ENCODE measurements around the gene GLP2R. TPM values are rescaled to one million over a fixed set of nuclear protein-coding genes. Genes with fewer than 3 reads are reported as not detected.

The GLP2R gene
- polyA plus RNA-seq, 4 donors, result 0.67 to 3.5 (median 3.2) TPM

GRCh38 chr17:9790889-9791876 lies 34.5 kb upstream of the GLP2R start, which contains the start of gene DHRS7C:
Gene DHRS7C, minus strand, starts transcription at chr17:9791592. Its CDS starts 308 bp downstream, at chr17:9791284.
- Histone ChIP-seq H3K9me3 (ENCODE audit: control insufficient read depth in 2 of 2, insufficient read depth in 1 of 2, low read depth in 1 of 2, low read length in 1 of 2) (no peaks in the 10 kb centered on the region), H3K27me3 (ENCODE audit: control insufficient read depth in 3 of 3, insufficient read depth in 3 of 3, low read length in 3 of 3) (no peaks in the 10 kb centered on the region), H3K36me3 (ENCODE audit: control insufficient read depth in 3 of 3, insufficient read depth in 2 of 3, low read depth in 1 of 3, low read length in 3 of 3) (no peaks in the 10 kb centered on the region), H3K27ac (ENCODE audit: low read depth in 1 of 3, low read length in 2 of 3) (no peak within 1 kb of the TSS), H3K4me3 (ENCODE audit: low read depth in 1 of 3, low read length in 3 of 3) (no peak within 1 kb of the TSS), H3K4me1 (ENCODE audit: control insufficient read depth in 3 of 3, insufficient read depth in 2 of 3, low read depth in 1 of 3, low read length in 2 of 3) (no peaks in the 10 kb centered on the region)
- DNase-seq (no peak), FAIRE-seq (no peak)
- 70 to 78% (median 75%) methylated on average over 15 of the region's 15 CpGs for WGBS, 3 donors

GRCh38 chr17:9792181-9792840 lies 33.4 kb upstream of the GLP2R start:
- H3K27me3 ChIP-seq (ENCODE audit: control insufficient read depth in 3 of 3, insufficient read depth in 3 of 3, low read length in 3 of 3), result no peaks in the 10 kb centered on the region
- no peaks in the 10 kb centered on the region for H3K36me3 ChIP-seq (ENCODE audit: control insufficient read depth in 3 of 3, insufficient read depth in 2 of 3, low read depth in 1 of 3, low read length in 3 of 3)
- no peak overlapping the region for H3K4me3 ChIP-seq (ENCODE audit: low read depth in 1 of 3, low read length in 3 of 3)
- FAIRE-seq, result no peak
- no peak overlapping the region for H3K27ac ChIP-seq (ENCODE audit: low read depth in 1 of 3, low read length in 2 of 3)
- H3K9me3 ChIP-seq (ENCODE audit: control insufficient read depth in 2 of 2, insufficient read depth in 1 of 2, low read depth in 1 of 2, low read length in 1 of 2), result no peaks in the 10 kb centered on the region
- WGBS, 3 donors, result 89 to 92% (median 90%) methylated on average over 15 of the region's 15 CpGs
- no peaks in the 10 kb centered on the region for H3K4me1 ChIP-seq (ENCODE audit: control insufficient read depth in 3 of 3, insufficient read depth in 2 of 3, low read depth in 1 of 3, low read length in 2 of 3)
- DNase-seq, result no peak

GRCh38 chr17:9798008-9798407 lies 27.7 kb upstream of the GLP2R start:
- Histone ChIP-seq H3K4me3 (ENCODE audit: low read depth in 1 of 3, low read length in 3 of 3) (no peak overlapping the region), H3K36me3 (ENCODE audit: control insufficient read depth in 3 of 3, insufficient read depth in 2 of 3, low read depth in 1 of 3, low read length in 3 of 3) (no peaks in the 10 kb centered on the region), H3K9me3 (ENCODE audit: control insufficient read depth in 2 of 2, insufficient read depth in 1 of 2, low read depth in 1 of 2, low read length in 1 of 2) (no peaks in the 10 kb centered on the region), H3K27ac (ENCODE audit: low read depth in 1 of 3, low read length in 2 of 3) (no peak overlapping the region), H3K4me1 (ENCODE audit: control insufficient read depth in 3 of 3, insufficient read depth in 2 of 3, low read depth in 1 of 3, low read length in 2 of 3) (no peaks in the 10 kb centered on the region), H3K27me3 (ENCODE audit: control insufficient read depth in 3 of 3, insufficient read depth in 3 of 3, low read length in 3 of 3) (no peaks in the 10 kb centered on the region)
- FAIRE-seq (no peak), DNase-seq (no peak)
- 74 to 89% (median 80%) methylated on average over 3 of the region's 3 CpGs for WGBS, 3 donors

GRCh38 chr17:9798724-9799123 lies 27.0 kb upstream of the GLP2R start:
- no peak for FAIRE-seq
- WGBS, 3 donors, result 27 to 75% (median 44%) methylated on average over 7 of the region's 7 CpGs
- no peaks in the 10 kb centered on the region for H3K27me3 ChIP-seq (ENCODE audit: control insufficient read depth in 3 of 3, insufficient read depth in 3 of 3, low read length in 3 of 3)
- no peak overlapping the region for H3K4me3 ChIP-seq (ENCODE audit: low read depth in 1 of 3, low read length in 3 of 3)
- no peaks in the 10 kb centered on the region for H3K4me1 ChIP-seq (ENCODE audit: control insufficient read depth in 3 of 3, insufficient read depth in 2 of 3, low read depth in 1 of 3, low read length in 2 of 3)
- no peaks in the 10 kb centered on the region for H3K9me3 ChIP-seq (ENCODE audit: control insufficient read depth in 2 of 2, insufficient read depth in 1 of 2, low read depth in 1 of 2, low read length in 1 of 2)
- DNase-seq, result peak in 1 of 2 donors; percentile 6
- no peaks in the 10 kb centered on the region for H3K36me3 ChIP-seq (ENCODE audit: control insufficient read depth in 3 of 3, insufficient read depth in 2 of 3, low read depth in 1 of 3, low read length in 3 of 3)
- no peak overlapping the region for H3K27ac ChIP-seq (ENCODE audit: low read depth in 1 of 3, low read length in 2 of 3)

GRCh38 chr17:9801505-9801904 lies 24.2 kb upstream of the GLP2R start:
- no peaks in the 10 kb centered on the region for H3K36me3 ChIP-seq (ENCODE audit: control insufficient read depth in 3 of 3, insufficient read depth in 2 of 3, low read depth in 1 of 3, low read length in 3 of 3)
- no peak for FAIRE-seq
- no peaks in the 10 kb centered on the region for H3K4me1 ChIP-seq (ENCODE audit: control insufficient read depth in 3 of 3, insufficient read depth in 2 of 3, low read depth in 1 of 3, low read length in 2 of 3)
- H3K27me3 ChIP-seq (ENCODE audit: control insufficient read depth in 3 of 3, insufficient read depth in 3 of 3, low read length in 3 of 3), result no peaks in the 10 kb centered on the region
- H3K4me3 ChIP-seq (ENCODE audit: low read depth in 1 of 3, low read length in 3 of 3), result no peak overlapping the region
- H3K9me3 ChIP-seq (ENCODE audit: control insufficient read depth in 2 of 2, insufficient read depth in 1 of 2, low read depth in 1 of 2, low read length in 1 of 2), result no peaks in the 10 kb centered on the region
- DNase-seq, result no peak
- WGBS, 3 donors, result 55 to 71% (median 66%) methylated on average over 2 of the region's 2 CpGs
- no peak overlapping the region for H3K27ac ChIP-seq (ENCODE audit: low read depth in 1 of 3, low read length in 2 of 3)

- no peaks in the 10 kb centered on the region for H3K27me3 ChIP-seq (ENCODE audit: control insufficient read depth in 3 of 3, insufficient read depth in 3 of 3, low read length in 3 of 3)
- FAIRE-seq, result no peak
- WGBS, 3 donors, result 72 to 78% (median 75%) methylated on average over 13 of the region's 13 CpGs
- no peaks in the 10 kb centered on the region for H3K36me3 ChIP-seq (ENCODE audit: control insufficient read depth in 3 of 3, insufficient read depth in 2 of 3, low read depth in 1 of 3, low read length in 3 of 3)
- no peaks in the 10 kb centered on the region for H3K4me1 ChIP-seq (ENCODE audit: control insufficient read depth in 3 of 3, insufficient read depth in 2 of 3, low read depth in 1 of 3, low read length in 2 of 3)
- no peaks in the 10 kb centered on the region for H3K9me3 ChIP-seq (ENCODE audit: control insufficient read depth in 2 of 2, insufficient read depth in 1 of 2, low read depth in 1 of 2, low read length in 1 of 2)
- no peak overlapping the region for H3K4me3 ChIP-seq (ENCODE audit: low read depth in 1 of 3, low read length in 3 of 3)
- no peak for DNase-seq
- H3K27ac ChIP-seq (ENCODE audit: low read depth in 1 of 3, low read length in 2 of 3), result no peak overlapping the region
Observed at GRCh38 chr17:9802294-9802693, 23.4 kb upstream of the GLP2R start.

GRCh38 chr17:9802697-9803096 lies 23.0 kb upstream of the GLP2R start:
- no peak overlapping the region for H3K27ac ChIP-seq (ENCODE audit: low read depth in 1 of 3, low read length in 2 of 3)
- H3K27me3 ChIP-seq (ENCODE audit: control insufficient read depth in 3 of 3, insufficient read depth in 3 of 3, low read length in 3 of 3), result no peaks in the 10 kb centered on the region
- H3K9me3 ChIP-seq (ENCODE audit: control insufficient read depth in 2 of 2, insufficient read depth in 1 of 2, low read depth in 1 of 2, low read length in 1 of 2), result no peaks in the 10 kb centered on the region
- no peaks in the 10 kb centered on the region for H3K4me1 ChIP-seq (ENCODE audit: control insufficient read depth in 3 of 3, insufficient read depth in 2 of 3, low read depth in 1 of 3, low read length in 2 of 3)
- 53 to 58% (median 58%) methylated on average over 4 of the region's 4 CpGs for WGBS, 3 donors
- no peak for DNase-seq
- H3K4me3 ChIP-seq (ENCODE audit: low read depth in 1 of 3, low read length in 3 of 3), result no peak overlapping the region
- no peaks in the 10 kb centered on the region for H3K36me3 ChIP-seq (ENCODE audit: control insufficient read depth in 3 of 3, insufficient read depth in 2 of 3, low read depth in 1 of 3, low read length in 3 of 3)
- FAIRE-seq, result no peak

- FAIRE-seq (no peak), DNase-seq (no peak)
- Histone ChIP-seq H3K4me1 (ENCODE audit: control insufficient read depth in 3 of 3, insufficient read depth in 2 of 3, low read depth in 1 of 3, low read length in 2 of 3) (no peaks in the 10 kb centered on the region), H3K27ac (ENCODE audit: low read depth in 1 of 3, low read length in 2 of 3) (no peak overlapping the region), H3K27me3 (ENCODE audit: control insufficient read depth in 3 of 3, insufficient read depth in 3 of 3, low read length in 3 of 3) (no peaks in the 10 kb centered on the region), H3K4me3 (ENCODE audit: low read depth in 1 of 3, low read length in 3 of 3) (no peak overlapping the region), H3K36me3 (ENCODE audit: control insufficient read depth in 3 of 3, insufficient read depth in 2 of 3, low read depth in 1 of 3, low read length in 3 of 3) (no peaks in the 10 kb centered on the region), H3K9me3 (ENCODE audit: control insufficient read depth in 2 of 2, insufficient read depth in 1 of 2, low read depth in 1 of 2, low read length in 1 of 2) (no peaks in the 10 kb centered on the region)
- WGBS, 3 donors, result 35 to 76% (median 40%) methylated on average over 4 of the region's 4 CpGs
Observed at GRCh38 chr17:9805769-9806168, 20.0 kb upstream of the GLP2R start.
